NCI-H2196 (cell line): Measurements from ENCODE around the gene TTF1.
A peak's percentile ranks its signal among the peaks of the same experiment; 100 is the strongest.
"Not testable (repeated sequence)": the region's sequence is repeated elsewhere in the genome, so short reads cannot be mapped to it uniquely, and the experiment has no call there.

Experiments used
- DNase-seq: peaks from one replicate; lab custom pipeline; 2025; ENCODE audit not compliant: unreplicated experiment; lab: John Stamatoyannopoulos, UW

The TTF1 gene

GRCh38 chr9:132412089-132412488 is 5.4 kb upstream of the TTF1 start:
- DNase-seq: peak; percentile 30

- peak; percentile 86 for DNase-seq
Measured at GRCh38 chr9:132411091-132411508, 4.5 kb upstream of the TTF1 start.

GRCh38 chr9:132410642-132411041 is 4.0 kb upstream of the TTF1 start:
- DNase-seq: no peak

GRCh38 chr9:132409828-132410528 is 3.3 kb upstream of the TTF1 start, which contains the start of gene CFAP77:
CFAP77 (plus strand) TSS chr9:132410211; CDS start chr9:132410272, 61 bp downstream.
- DNase-seq: peak; percentile 64

- no peak for DNase-seq
Measured at GRCh38 chr9:132408521-132408920, 1.9 kb upstream of the TTF1 start.

- DNase-seq: no peak
Measured at GRCh38 chr9:132407196-132407595, 556 bp upstream of the TTF1 start.

- DNase-seq: no peak
Measured at GRCh38 chr9:132404228-132404881, 2.3 kb downstream of the TTF1 start.

GRCh38 chr9:132401824-132402223 is 4.8 kb downstream of the TTF1 start:
- DNase-seq: no peak

- DNase-seq: no peak
Measured at GRCh38 chr9:132395560-132395959, 11.1 kb downstream of the TTF1 start.

- no peak for DNase-seq
Measured at GRCh38 chr9:132391449-132391848, 15.2 kb downstream of the TTF1 start.

GRCh38 chr9:132390966-132391365 is 15.7 kb downstream of the TTF1 start:
- DNase-seq: no peak

GRCh38 chr9:132387133-132387532 is 19.5 kb downstream of the TTF1 start:
- no peak for DNase-seq

- no peak for DNase-seq
Measured at GRCh38 chr9:132384376-132384775, 22.3 kb downstream of the TTF1 start.

GRCh38 chr9:132383462-132383883 is 23.2 kb downstream of the TTF1 start:
- DNase-seq: no peak

GRCh38 chr9:132381966-132382541 is 24.6 kb downstream of the TTF1 start:
- no peak for DNase-seq

GRCh38 chr9:132378416-132378815 is 28.2 kb downstream of the TTF1 start:
- DNase-seq: not testable (repeated sequence)

GRCh38 chr9:132377769-132378168 is 28.9 kb downstream of the TTF1 start:
- DNase-seq: not testable (repeated sequence)

GRCh38 chr9:132372177-132373095 is 34.2 kb downstream of the TTF1 start:
- no peak for DNase-seq

GRCh38 chr9:132370592-132370991 is 36.0 kb downstream of the TTF1 start:
- no peak for DNase-seq

GRCh38 chr9:132369421-132369820 is 37.2 kb downstream of the TTF1 start:
- no peak for DNase-seq
